ENCODE results near the gene CEP164.

DNA sequence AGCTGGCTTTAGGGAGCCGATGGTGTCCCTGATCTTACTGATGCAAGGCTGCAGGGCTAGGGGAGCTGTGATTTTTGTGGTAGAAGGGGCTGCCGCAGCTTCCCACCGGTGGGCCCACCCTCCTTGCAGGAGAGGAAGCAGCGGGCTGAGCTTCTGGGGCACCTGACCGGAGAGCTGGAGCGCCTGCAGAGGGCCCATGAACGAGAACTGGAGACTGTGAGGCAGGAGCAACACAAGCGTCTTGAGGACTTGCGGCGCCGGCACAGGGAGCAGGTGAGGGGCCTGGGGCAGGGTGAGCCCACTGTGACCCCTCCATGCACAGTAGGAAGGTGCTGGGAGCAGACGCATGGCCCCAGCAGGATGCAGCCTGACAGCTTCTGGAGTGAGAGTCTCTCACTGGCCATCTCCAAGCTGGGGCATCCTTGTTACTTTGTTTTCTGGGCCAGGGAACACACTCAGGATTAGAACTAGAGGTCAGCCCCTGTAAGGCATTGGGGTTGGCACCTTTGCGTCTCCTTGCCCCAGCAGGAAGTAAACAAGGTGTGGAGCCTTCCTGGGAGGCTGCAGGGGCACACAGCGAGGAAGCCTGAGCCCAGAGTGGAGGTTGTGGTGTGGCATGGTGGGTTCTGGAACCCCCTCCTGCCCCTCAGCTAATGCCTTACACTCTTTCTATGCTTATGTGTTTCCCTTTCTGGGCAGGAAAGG, 66.7 kb downstream of the CEP164 start:
- TF ChIP-seq CTCF (IDR thresholded peaks at IDR 0.05) (no peak), POLR2A (IDR thresholded peaks at IDR 0.05) (no peak)
